ENCODE data around the gene NACC2. TPM values are rescaled to one million over a fixed set of nuclear protein-coding genes. Genes with fewer than 3 reads are reported as not detected.

Gene NACC2
- polyA plus RNA-seq, 1 donor (not counting 4 experiments of a cell fraction or from before 2014, with no cell fraction given), result 4.6 TPM

DNA sequence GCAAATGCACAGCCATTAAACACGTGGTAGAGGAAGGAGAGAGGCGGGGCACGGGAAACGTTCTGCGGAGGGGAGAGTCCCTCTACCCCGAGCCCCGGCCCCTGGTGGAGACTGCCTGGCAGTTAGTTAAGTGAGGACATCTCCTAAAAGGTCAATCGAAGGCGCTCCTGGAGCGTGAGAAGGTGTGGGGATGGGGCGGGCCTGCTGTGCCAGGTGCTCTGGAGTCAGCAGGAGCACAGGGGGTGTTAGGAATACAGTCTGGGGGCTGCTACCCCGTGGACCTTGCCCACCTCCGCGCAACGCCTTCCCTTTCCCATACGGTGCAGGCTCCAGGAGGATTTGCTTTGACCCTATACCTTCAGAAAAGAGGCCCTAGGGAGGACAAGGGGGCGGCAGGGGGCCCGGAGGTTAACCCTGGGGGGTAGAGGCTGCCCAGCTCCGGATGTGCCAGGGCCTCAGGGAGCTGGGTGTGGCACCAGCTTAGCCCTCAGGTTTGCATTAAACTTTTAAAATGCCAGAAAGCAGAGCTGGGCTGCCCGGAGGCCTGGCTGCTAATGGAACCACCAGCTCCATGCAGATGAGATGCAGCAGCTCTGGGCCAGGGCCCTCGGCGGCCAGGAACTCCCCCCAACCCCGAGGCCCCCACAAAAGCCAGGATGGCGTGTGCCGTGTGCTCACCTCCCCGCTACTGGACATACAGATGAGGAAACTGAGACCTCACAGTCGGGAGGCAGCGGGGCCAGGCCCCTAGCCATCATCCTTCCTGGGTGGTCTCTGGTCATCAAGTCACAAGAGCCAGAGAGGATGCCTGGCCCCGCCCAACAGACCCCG, 39.2 kb downstream of the NACC2 start:
- DNase-seq (ENCODE audit: low read depth, low spot score) (no peak), FAIRE-seq (no peak)
- TF ChIP-seq, protein P1, sequence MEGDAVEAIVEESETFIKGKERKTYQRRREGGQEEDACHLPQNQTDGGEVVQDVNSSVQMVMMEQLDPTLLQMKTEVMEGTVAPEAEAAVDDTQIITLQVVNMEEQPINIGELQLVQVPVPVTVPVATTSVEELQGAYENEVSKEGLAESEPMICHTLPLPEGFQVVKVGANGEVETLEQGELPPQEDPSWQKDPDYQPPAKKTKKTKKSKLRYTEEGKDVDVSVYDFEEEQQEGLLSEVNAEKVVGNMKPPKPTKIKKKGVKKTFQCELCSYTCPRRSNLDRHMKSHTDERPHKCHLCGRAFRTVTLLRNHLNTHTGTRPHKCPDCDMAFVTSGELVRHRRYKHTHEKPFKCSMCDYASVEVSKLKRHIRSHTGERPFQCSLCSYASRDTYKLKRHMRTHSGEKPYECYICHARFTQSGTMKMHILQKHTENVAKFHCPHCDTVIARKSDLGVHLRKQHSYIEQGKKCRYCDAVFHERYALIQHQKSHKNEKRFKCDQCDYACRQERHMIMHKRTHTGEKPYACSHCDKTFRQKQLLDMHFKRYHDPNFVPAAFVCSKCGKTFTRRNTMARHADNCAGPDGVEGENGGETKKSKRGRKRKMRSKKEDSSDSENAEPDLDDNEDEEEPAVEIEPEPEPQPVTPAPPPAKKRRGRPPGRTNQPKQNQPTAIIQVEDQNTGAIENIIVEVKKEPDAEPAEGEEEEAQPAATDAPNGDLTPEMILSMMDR (optimal IDR thresholded peaks at IDR 0.05 in 1 of 3, IDR thresholded peaks at IDR 0.05 in 1 of 3, conservative IDR thresholded peaks at IDR 0.05 in 1 of 3; ENCODE audit: extremely low read depth in 1 of 3, insufficient read depth in 2 of 3, low read length in 3 of 3), result no peak
- TF ChIP-seq EZH2 (IDR thresholded peaks at IDR 0.05; ENCODE audit: low read length), result no peak
- H3K9me1 ChIP-seq (ENCODE audit: control insufficient read depth, extremely low read depth, insufficient read depth, low read length), result no peaks in the 10 kb centered on the region
- peaks cover 24% of the 10 kb centered on the region for H4K20me1 ChIP-seq (ENCODE audit: control insufficient read depth, extremely low read depth, insufficient read depth, low read length)
- no peak overlapping the region for H2AFZ ChIP-seq (ENCODE audit: control insufficient read depth, low read length)
- peaks cover 4 to 5% of the 10 kb centered on the region in 2 experiments for H3K36me3 ChIP-seq (ENCODE audit: control insufficient read depth in 2 of 2, extremely low read depth in 1 of 2, insufficient read depth in 2 of 2, low read length in 2 of 2)
- peaks cover 58% of the 10 kb centered on the region for H3K79me2 ChIP-seq (ENCODE audit: control insufficient read depth, insufficient read depth, low read length)
- no peak overlapping the region for H3K9ac ChIP-seq (ENCODE audit: control insufficient read depth, extremely low read depth, insufficient read depth, low read length)
- dilution Hi-C loops (cut with MboI; ENCODE audit: extremely low pct_ligation_motif_present, low sequenced_read_pairs), result no loop called here
- no peak overlapping the region for H3K4me2 ChIP-seq (ENCODE audit: control insufficient read depth, extremely low read depth, insufficient read depth, low read depth, low read length)
- H3K27me3 ChIP-seq (ENCODE audit: control insufficient read depth, extremely low read depth, insufficient read depth, low read length), result no peaks in the 10 kb centered on the region
- H3K27ac ChIP-seq (ENCODE audit: control insufficient read depth, insufficient read depth, low read length), result no peak overlapping the region
- no peak overlapping the region for H3K4me3 ChIP-seq (ENCODE audit: control insufficient read depth in 2 of 3, extremely low read depth in 1 of 3, insufficient read depth in 2 of 3, low read depth in 1 of 3, low read length in 3 of 3)
- peaks cover 23% of the 10 kb centered on the region for H3K4me1 ChIP-seq (ENCODE audit: control insufficient read depth, extremely low read depth, insufficient read depth, low read length)
- no peaks in the 10 kb centered on the region for H3K9me3 ChIP-seq (ENCODE audit: control insufficient read depth, low read depth, low read length)

DNA sequence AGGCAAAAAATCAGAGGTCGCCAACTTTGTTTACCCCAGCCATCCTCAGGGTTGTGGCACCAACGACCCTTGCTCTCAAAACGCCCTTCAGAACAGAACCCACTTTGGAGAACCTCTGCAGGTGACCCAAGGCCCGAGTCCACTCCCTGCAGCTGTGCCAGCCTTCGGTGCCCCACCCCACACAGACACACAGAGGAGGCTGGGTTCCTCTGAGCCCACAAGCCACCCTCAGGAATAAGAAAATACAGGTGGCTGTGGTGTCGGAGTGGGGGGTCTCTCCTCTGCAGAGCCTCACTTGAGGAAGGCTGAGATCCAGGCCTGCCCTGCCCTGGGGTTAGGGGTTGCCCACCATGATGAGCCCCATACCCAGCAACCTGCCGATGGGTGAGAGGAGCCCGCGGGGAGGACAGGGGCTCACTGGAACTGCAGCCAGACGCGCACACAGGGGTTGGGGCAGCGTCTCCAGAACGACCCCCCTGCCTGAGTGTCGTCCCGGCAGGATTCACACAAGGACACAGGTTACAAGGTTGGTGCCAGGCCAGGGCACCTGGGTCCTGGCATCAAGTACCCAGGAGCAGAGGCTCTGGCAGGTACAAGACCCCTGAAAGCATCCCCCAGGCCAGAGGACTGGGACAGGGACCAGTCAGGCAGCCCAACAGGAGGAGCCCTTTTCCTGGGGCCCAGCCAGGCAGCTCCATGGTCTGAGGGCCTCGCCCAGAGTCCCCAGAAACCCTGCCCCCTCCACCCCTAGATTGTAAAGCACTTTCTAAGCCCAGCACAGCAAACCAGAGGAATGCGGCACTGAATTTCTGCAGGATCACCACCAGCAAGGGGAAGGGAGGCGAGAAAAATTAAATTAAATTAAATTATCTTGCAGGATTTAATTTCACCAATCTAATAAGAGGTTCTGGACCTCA, 40.0 kb downstream of the NACC2 start:
- DNase-seq (ENCODE audit: low read depth, low spot score), result no peak
- dilution Hi-C loops (cut with MboI; ENCODE audit: extremely low pct_ligation_motif_present, low sequenced_read_pairs), result no loop called here
- Histone ChIP-seq H3K9me3 (ENCODE audit: control insufficient read depth, low read depth, low read length) (no peaks in the 10 kb centered on the region), H3K4me1 (ENCODE audit: control insufficient read depth, extremely low read depth, insufficient read depth, low read length) (peaks cover 24% of the 10 kb centered on the region), H3K9me1 (ENCODE audit: control insufficient read depth, extremely low read depth, insufficient read depth, low read length) (no peaks in the 10 kb centered on the region), H3K27me3 (ENCODE audit: control insufficient read depth, extremely low read depth, insufficient read depth, low read length) (no peaks in the 10 kb centered on the region), H3K4me3 (ENCODE audit: control insufficient read depth in 2 of 3, extremely low read depth in 1 of 3, insufficient read depth in 2 of 3, low read depth in 1 of 3, low read length in 3 of 3) (no peak overlapping the region), H3K9ac (ENCODE audit: control insufficient read depth, extremely low read depth, insufficient read depth, low read length) (no peak overlapping the region), H3K79me2 (ENCODE audit: control insufficient read depth, insufficient read depth, low read length) (peaks cover 55% of the 10 kb centered on the region), H2AFZ (ENCODE audit: control insufficient read depth, low read length) (no peak overlapping the region), H4K20me1 (ENCODE audit: control insufficient read depth, extremely low read depth, insufficient read depth, low read length) (peaks cover 19% of the 10 kb centered on the region), H3K36me3 (ENCODE audit: control insufficient read depth in 2 of 2, extremely low read depth in 1 of 2, insufficient read depth in 2 of 2, low read length in 2 of 2) (peaks cover 4 to 5% of the 10 kb centered on the region in 2 experiments), H3K27ac (ENCODE audit: control insufficient read depth, insufficient read depth, low read length) (no peak overlapping the region), H3K4me2 (ENCODE audit: control insufficient read depth, extremely low read depth, insufficient read depth, low read depth, low read length) (no peak overlapping the region)
- no peak for FAIRE-seq
- no peak for TF ChIP-seq EZH2 (IDR thresholded peaks at IDR 0.05; ENCODE audit: low read length)
- TF ChIP-seq, protein P1 (optimal IDR thresholded peaks at IDR 0.05 in 1 of 3, IDR thresholded peaks at IDR 0.05 in 1 of 3, conservative IDR thresholded peaks at IDR 0.05 in 1 of 3; ENCODE audit: extremely low read depth in 1 of 3, insufficient read depth in 2 of 3, low read length in 3 of 3), result no peak
